Activated CD8-positive, alpha-beta T cell treated with anti-CD3 and anti-CD28 coated beads for 36 hours (primary cell): ENCODE measurements around the gene NEDD4L. TPM values are rescaled to one million over a fixed set of nuclear protein-coding genes. Genes with fewer than 3 reads are reported as not detected.

Experiments
- ATAC-seq: fragments of 200-7000 bp; cut with Tn5 transposase; one replicate; pipeline ENCODE4 v1.10.0; 2021; ENCODE audit warnings: mild to moderate bottlenecking, moderate library complexity
- CTCF ChIA-PET: fragments of 350-600 bp; sonication (Branson Sonifier 250); formaldehyde crosslinking; loops from one replicate; lab custom pipeline; 2021; ENCODE audit warnings: antibody characterized with exemption; lab: Charles Lee
- POLR2A ChIA-PET: fragments of 350-600 bp; sonication (Branson Sonifier 250); formaldehyde crosslinking; loops from one replicate; lab custom pipeline; 2021; ENCODE audit warnings: antibody characterized with exemption; lab: Charles Lee
- DNase-seq: peaks from one replicate; pipeline ENCODE4 v3.0.0-alpha.2; 2020
- H3K27ac Mint-ChIP-seq: one replicate; pipeline ENCODE4 v1.8.0; 2021; ENCODE audit warnings: mild to moderate bottlenecking, mixed read lengths
- H3K27me3 Mint-ChIP-seq: one replicate; pipeline ENCODE4 v1.8.0; 2021; ENCODE audit warnings: mixed read lengths
- H3K36me3 Mint-ChIP-seq: one replicate; pipeline ENCODE4 v1.8.0; 2021; ENCODE audit warnings: low read depth, mixed read lengths
- H3K4me1 Mint-ChIP-seq: one replicate; pipeline ENCODE4 v1.8.0; 2021; ENCODE audit warnings: low read depth, mixed read lengths
- H3K4me3 Mint-ChIP-seq: one replicate; pipeline ENCODE4 v1.8.0; 2021; ENCODE audit warnings: mild to moderate bottlenecking, moderate library complexity, mixed read lengths
- H3K9me3 Mint-ChIP-seq: one replicate; pipeline ENCODE4 v1.8.0; 2021; ENCODE audit warnings: mixed read lengths
- intact Hi-C: fragments of 100-400 bp; cut with micrococcal nuclease; formaldehyde crosslinking; loops from one replicate; pipeline ENCODE4 v1.10.0; 2022
- total RNA-seq, 2 experiments: library from RNA; stranded (reverse); gene quantifications; one replicate each; pipeline ENCODE4 v1.2.3, GENCODE V29; 2021
- TF ChIP-seq, protein P1 (sequence below): fragments of 200-600 bp; IDR thresholded peaks from one replicate; pipeline ENCODE4 v1.8.0; 2022; ENCODE audit warnings: antibody characterized with exemption, mild to moderate bottlenecking

Gene NEDD4L
- total RNA-seq, 2 experiments from 2014 or later: 7.5 to 8.5 TPM

DNA sequence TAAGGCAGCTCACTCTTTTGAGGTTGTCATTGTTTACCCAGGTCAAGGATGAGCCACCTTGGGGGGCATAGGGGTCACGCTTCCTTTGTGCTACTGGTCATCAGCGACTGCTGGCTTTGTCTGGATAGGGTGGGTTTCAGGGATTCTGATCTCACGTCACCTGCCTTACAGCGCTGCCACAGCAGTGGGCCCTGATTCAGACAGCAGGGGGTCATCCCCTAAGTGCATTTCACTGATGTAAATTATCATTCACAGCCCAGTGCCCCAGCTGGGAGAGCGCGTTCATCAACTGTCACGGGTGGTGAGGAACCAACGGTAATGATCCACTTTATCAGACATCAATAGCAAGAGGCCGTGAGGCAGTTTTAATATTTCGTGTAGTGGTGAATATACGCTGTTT is 291.2 kb downstream of the NEDD4L start:
- intact Hi-C loops: no loop called here
- Mint-ChIP-seq H3K9me3 (no peaks in the 10 kb centered on the region), H3K36me3 (no peaks in the 10 kb centered on the region), H3K27ac (no peak overlapping the region), H3K4me3 (no peak overlapping the region), H3K4me1 (no peaks in the 10 kb centered on the region), H3K27me3 (no peaks in the 10 kb centered on the region)
- DNase-seq (no peak), ATAC-seq (no peak)
- TF ChIP-seq, protein P1, sequence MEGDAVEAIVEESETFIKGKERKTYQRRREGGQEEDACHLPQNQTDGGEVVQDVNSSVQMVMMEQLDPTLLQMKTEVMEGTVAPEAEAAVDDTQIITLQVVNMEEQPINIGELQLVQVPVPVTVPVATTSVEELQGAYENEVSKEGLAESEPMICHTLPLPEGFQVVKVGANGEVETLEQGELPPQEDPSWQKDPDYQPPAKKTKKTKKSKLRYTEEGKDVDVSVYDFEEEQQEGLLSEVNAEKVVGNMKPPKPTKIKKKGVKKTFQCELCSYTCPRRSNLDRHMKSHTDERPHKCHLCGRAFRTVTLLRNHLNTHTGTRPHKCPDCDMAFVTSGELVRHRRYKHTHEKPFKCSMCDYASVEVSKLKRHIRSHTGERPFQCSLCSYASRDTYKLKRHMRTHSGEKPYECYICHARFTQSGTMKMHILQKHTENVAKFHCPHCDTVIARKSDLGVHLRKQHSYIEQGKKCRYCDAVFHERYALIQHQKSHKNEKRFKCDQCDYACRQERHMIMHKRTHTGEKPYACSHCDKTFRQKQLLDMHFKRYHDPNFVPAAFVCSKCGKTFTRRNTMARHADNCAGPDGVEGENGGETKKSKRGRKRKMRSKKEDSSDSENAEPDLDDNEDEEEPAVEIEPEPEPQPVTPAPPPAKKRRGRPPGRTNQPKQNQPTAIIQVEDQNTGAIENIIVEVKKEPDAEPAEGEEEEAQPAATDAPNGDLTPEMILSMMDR: no peak
- POLR2A ChIA-PET: no interaction called here
- CTCF ChIA-PET: interaction anchor here (0.7 to 1.3 kb wide), 3 partner anchors 10 to 453 kb away, joined by 3 to 5 read pairs (median 3); no protein-coding TSS in a partner anchor

DNA sequence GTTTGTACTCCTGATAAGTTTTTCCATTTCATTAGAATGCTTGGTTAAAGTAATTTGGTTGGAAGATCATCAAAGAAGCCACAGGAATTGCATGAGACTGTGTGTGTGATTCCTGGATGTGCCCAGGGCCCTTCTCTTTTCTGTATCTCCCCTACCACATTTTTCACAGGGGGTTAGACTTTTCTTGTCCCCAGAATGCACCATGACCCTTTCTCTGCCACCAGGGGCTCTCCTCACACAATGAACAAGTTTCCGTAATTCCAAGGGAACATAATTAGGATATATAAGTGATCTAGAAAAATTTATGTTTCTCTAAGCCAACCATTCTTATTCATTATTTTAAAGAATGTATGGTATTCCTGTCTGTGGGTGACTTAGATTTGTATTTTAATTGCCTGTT is 291.8 kb downstream of the NEDD4L start:
- H3K36me3 Mint-ChIP-seq: no peaks in the 10 kb centered on the region
- H3K4me1 Mint-ChIP-seq: no peaks in the 10 kb centered on the region
- intact Hi-C loops: no loop called here
- H3K27ac Mint-ChIP-seq: no peak overlapping the region
- ChIA-PET POLR2A (no interaction called here), CTCF (interaction anchor here (1.3 kb wide), 1 partner anchor 14 kb away, joined by 5 read pairs; no protein-coding TSS in a partner anchor)
- H3K27me3 Mint-ChIP-seq: no peaks in the 10 kb centered on the region
- TF ChIP-seq, protein P1: no peak
- H3K9me3 Mint-ChIP-seq: no peaks in the 10 kb centered on the region
- H3K4me3 Mint-ChIP-seq: no peak overlapping the region
- no peak for DNase-seq
- no peak for ATAC-seq

DNA sequence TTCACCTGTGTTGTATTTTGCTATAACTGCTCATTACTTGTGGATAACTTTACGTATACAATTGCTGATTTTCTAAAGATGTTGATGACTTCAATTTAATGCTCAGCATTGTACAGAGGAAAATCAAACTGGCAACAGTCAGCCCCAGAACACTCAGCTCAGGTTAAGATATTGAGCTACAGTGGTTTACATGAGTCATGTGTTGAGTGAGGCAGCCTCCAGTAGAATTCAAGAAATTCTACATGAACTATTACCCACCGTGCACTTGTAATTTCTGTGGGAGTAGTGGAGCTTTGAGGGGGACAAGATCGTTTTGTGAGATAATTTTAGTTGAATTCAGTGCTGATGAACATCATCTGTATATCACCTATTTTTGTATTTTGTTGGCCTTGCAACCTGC is 292.6 kb downstream of the NEDD4L start:
- H3K9me3 Mint-ChIP-seq: no peaks in the 10 kb centered on the region
- H3K4me1 Mint-ChIP-seq: no peaks in the 10 kb centered on the region
- ATAC-seq (no peak), DNase-seq (no peak)
- H3K4me3 Mint-ChIP-seq: no peak overlapping the region
- TF ChIP-seq, protein P1: no peak
- no peak overlapping the region for H3K27ac Mint-ChIP-seq
- intact Hi-C loops: no loop called here
- ChIA-PET CTCF (no interaction called here), POLR2A (no interaction called here)
- no peaks in the 10 kb centered on the region for H3K36me3 Mint-ChIP-seq
- H3K27me3 Mint-ChIP-seq: no peaks in the 10 kb centered on the region

DNA sequence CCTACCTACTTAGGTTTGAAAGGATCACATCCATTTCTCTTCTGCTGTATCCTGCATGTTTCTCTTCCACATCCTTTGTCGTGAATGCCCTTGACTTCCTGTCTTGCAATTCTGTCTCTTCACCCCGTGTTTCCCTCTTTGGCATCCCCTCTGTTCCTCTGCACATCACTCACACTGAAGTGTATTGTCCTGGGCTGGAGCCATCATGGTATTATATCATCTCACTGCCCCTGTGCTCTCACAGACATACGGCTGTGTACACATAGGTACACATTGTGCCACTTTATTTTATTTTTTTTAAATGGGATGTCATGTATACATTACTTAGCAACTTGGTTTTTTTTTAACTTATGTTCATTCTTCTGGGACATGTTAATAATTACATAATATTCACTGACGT is 293.3 kb downstream of the NEDD4L start:
- ChIA-PET CTCF (no interaction called here), POLR2A (no interaction called here)
- no peak for DNase-seq
- Mint-ChIP-seq H3K4me1 (no peaks in the 10 kb centered on the region), H3K4me3 (no peak overlapping the region), H3K36me3 (no peaks in the 10 kb centered on the region), H3K27me3 (no peaks in the 10 kb centered on the region), H3K27ac (no peak overlapping the region), H3K9me3 (no peaks in the 10 kb centered on the region)
- intact Hi-C loops: no loop called here
- ATAC-seq: no peak
- TF ChIP-seq, protein P1: no peak

DNA sequence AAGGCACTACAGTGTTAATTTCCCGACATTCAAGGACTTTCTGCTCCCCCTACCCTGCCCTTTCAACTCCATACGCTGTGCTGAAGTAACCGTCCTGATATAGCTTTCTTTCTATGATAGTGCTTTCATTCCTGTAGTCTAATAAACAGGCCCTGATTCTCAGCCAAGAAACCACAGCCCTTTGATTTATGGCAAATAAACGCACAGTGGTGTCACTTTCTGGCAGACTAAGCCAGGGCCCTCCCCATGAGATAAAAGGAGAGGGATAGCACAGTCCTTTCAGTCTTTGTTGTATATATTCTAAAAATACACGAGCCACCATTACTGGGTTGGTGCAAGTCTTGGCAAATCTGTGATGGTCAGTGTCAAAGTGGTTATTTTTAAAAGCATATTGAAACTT is 293.7 kb downstream of the NEDD4L start:
- intact Hi-C loops: no loop called here
- no peak overlapping the region for H3K4me3 Mint-ChIP-seq
- no peak for ATAC-seq

More for the DNA sequence above, 293.7 kb downstream of the NEDD4L start:
- Mint-ChIP-seq H3K27me3 (no peaks in the 10 kb centered on the region), H3K4me1 (no peaks in the 10 kb centered on the region), H3K9me3 (no peaks in the 10 kb centered on the region), H3K36me3 (no peaks in the 10 kb centered on the region), H3K27ac (no peak overlapping the region)
- CTCF ChIA-PET: interaction anchor here (0.7 kb wide), 1 partner anchor 156 kb away, joined by 3 read pairs; no protein-coding TSS in a partner anchor
- POLR2A ChIA-PET: no interaction called here
- DNase-seq: no peak
- TF ChIP-seq, protein P1: no peak
